ENCODE measurements around the gene CCDC83. TPM values are rescaled to one million over a fixed set of nuclear protein-coding genes. Genes with fewer than 3 reads are reported as not detected.
A peak's percentile ranks its signal among the peaks of the same experiment; 100 is the strongest.
"Not testable (repeated sequence)": the region's sequence is repeated elsewhere in the genome, so short reads cannot be mapped to it uniquely, and the experiment has no call there.

Gene CCDC83
- total RNA-seq, 1 donor from 2014 or later: not detected

DNA sequence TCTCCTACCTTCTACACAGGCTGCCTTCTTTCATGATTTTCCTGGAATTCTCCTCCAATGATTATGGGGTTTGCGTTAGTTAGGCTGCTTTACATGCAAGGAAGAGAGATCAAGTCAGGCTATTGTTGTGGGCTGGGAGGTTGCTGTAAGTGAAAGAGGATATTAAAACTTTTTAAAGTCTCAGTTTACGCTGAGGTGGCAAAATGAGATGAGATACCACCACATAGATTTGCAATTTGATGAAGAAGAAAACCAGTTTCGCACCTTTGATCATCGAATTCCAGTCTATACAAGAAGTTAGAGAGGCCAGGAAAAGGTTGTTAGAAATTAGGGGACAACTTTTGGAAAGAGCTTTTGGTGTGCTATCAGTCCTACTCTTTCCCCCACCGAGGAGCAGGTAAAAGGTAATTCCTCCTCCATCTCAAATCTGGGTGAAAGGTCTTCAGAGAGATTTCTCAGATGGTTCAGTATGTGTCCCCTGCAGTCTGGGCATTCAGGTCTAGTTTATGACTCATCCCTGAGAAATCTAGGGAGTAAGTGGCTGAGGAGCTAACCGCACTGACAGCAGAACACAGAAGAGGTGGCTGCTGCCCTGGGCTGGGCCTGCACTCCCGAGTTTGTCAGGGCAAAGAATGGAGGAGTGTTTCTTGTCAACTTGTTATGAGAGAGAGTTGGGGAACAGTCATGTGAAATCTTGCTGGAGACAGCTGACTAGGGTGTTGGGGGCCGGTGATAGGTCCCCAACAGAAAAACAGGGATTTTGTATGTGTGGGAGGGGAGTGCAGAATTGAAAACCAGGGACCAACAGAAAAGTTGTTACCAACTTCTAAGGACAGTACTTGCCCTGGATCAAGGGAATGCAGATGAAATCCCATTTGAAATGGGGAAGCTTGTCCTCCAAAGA, 34.7 kb downstream of the CCDC83 start:
- peak; percentile 2 for DNase-seq

DNA sequence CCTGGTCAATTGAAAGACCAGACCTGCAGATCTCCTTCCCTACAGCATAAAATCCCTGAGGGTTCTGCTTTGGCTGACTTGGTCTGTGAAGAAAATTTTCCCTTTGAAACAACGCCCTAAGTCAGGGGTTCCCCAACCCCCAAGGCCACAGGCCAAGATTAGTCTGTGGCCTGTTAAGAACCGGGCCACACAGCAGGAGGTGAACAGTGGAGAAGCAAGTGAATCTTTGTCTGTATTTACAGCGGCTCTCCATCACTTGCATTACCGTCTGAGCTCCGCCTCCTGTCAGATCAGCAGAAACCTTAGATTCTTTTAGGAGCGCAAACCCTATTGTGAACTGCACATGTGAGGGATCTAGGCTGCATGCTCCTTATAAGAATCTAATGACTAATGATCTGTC, 38.2 kb downstream of the CCDC83 start:
- no peak for DNase-seq

DNA sequence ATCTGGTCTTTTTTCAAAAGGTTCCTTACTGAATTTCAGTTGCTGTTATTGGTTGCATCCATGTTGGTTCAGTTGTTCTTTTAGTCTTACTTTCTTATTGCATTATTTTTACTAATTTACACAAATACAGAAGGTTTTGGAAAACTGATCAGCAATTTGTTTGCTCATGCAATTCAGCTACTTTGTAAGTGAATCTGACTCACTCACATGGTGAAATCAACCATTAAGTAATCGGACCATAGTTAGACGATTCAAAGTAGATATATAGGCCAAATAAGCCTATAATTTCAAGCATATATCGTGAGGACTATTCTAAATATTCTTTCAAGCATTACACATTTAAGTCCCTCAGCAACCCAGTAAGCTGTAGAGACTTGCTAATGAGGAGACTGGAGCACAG, 41.7 kb downstream of the CCDC83 start:
- DNase-seq: no peak

DNA sequence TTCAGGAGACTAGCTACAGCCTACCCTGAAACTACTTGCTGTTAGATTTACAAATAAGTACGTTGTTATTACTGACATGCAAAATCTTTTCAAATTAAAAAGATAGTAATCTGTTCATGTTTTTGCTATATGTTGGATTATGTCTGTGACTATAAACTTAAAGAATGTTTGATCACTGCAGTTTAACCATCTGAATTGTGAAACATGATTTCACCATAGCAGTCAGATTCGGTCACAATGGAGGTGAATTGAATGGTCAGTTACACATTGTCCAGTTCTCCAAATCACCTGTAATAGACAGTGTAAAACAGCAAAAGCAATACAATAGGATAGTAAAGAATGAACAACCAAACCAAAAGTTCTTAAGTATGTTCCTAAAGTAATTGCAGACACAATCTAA, 43.3 kb downstream of the CCDC83 start:
- DNase-seq: no peak

DNA sequence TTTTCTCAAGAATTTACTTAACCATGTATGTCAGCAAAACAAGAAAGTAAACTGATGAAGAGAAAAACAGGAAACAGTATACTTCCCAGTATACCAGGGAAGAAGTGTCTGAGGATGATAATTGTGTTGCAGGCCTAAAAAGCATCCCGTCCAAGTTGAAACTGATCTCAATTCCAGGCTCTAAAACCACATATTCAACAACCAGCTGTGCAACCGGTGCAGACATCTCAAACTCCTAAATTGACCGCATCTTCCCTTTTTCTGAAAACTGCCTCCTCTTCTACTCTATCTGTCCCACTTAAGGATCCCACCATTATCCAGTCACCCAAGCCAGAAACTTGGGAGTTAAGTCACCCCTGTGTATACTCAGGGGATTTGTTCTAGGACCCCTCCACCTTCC, 47.2 kb downstream of the CCDC83 start:
- DNase-seq: no peak

DNA sequence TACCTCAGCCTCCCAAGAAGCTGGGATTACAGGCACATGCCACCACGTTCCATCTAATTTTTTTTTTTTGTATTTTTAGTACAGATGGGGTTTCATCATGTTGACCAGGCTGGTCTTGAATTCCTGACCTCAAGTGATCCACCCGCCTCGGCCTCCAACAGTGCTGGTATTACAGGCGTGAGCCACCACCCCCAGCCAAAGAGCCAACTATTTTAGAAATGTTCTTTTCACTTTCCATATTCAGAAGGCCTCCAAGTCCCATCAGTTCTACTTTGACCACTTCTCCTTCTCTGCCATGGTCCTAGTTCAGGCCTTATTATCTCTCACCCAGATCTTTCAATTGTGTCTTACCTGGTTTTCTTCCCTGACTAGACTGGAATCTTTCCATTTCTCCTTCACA, 48.2 kb downstream of the CCDC83 start:
- DNase-seq: no peak

DNA sequence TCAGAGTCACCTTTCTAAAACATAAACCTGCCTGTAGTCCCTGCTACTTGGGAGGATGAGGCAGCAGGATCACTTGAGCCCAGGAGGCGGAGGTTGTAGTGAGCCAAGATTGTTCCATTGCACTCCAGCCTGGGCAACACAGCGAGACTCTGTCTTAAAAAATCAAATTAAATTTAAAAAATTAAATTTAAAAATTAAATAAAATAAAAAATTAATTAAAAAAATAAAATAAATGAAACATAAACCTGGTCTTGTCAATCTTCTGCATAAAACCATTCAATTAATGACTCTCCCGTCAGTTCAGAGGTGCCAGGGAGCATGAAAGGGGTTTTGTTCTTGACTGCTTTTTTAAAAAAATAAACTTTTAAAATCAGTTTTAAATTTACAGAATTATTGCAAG, 48.6 kb downstream of the CCDC83 start:
- DNase-seq: no peak

DNA sequence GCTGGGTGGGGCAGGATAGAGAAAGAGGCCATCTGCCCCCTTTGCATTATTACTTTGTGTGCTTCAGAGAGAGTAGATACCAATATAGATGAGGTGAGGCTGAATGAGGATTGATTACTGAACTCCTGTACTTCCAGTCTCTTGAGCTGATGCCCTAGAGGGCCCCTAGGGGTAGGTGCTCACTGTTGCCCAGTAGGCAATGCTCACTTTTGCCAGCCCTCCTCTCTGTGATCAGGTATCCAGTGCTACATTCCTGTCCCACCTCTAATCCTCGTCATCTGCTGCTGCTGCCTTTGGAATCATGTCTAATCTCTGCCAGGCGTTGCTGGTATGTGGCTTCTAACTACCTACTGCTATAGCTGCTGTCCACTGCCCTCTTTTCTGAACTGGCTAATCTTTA, 57.2 kb downstream of the CCDC83 start:
- no peak for DNase-seq

DNA sequence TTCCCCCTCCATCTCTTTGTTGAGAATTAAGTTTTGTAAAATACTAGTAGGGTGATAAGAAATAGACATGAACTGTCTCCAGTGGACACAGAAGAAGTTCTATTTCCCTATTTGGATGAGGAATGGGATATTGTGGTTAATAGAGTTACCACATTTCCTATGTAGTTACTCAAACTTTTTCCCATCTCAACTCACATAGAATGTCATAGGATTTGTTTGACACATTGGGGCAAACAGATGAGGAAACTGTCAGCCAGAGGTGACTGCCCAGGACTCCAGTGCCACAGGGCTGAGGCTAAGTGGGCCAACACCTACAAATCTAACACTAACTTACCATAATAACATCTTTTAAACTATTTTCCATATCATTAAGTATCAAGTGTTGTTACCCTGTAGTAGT, 58.3 kb downstream of the CCDC83 start:
- no peak for DNase-seq

DNA sequence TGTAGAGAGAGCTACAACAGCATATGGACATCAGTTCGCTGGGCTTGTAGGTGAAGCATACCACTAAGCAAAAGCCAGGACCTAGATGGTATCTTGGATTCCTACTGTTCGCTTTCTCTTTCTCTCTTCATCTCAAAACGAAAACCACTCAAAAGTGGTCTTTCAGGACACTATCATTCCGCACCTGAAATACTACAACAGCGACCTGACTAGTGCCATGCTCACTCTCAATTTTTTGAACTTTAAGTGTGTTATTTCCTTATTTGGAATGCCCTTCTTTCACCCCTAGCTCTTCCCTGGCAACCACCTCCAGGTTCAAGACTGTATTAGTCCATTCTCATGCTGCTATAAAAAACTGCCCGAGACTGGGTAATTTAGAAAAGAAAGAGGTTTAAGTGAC, 59.2 kb downstream of the CCDC83 start:
- no peak for DNase-seq

DNA sequence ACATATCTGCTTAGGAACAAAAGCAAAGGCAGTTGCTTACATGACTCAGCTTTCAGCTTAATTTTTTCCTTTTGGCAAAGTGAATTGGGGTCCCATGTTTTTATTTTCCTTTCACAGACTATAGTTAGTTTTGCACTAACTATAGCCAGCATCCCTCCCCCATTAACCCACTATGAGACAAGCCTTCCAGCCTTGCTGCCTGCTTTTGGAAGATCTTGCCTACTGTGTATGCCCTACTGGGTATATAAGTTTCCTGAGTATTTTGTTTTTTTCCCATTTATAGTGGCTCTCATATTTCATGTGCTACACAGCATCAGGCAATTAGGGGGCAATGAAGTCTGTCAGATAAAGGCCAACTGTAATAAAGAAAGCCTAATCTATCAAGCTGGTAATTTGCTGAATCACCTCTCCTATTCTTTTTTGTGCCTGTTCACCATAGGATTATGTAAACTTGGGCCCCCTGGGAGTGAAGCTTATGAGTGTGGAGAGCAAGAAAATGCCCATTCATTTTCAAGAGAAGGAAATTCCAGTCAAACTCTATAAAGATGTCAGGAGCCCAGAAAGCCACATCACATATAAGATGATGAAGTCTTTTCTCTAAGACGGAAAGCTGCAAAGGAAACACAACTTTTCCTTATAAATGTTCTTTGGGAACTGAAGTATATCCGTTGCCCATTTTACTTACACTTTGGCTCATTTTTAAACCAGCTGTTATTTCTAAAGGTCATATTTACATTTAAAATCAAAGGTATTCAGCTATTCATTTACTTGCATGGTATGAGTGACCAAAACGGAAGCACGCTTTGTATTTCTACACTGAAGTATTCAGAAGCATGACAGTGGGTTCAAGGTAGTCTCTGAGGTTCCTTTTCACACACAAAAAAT, 64.0 kb downstream of the CCDC83 start:
- DNase-seq: no peak

DNA sequence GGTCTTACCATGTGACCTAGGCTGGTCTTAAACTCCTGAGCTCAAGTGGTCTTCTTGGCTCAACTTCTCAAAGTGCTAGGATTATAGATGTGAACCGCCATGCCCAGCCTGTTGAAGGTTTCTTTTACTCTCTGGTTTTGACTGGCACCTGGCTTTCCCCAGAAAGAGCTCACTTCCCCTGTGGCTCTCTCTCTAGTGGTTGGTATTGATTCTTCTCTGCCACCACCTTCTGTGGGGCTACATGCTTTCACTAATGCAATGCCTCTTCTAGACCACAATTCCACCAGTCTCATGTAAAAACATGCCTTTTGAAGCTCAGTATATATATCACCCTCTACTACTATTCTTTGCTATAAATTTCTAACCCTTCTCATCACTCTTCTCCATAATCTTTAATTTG, 67.2 kb downstream of the CCDC83 start:
- DNase-seq: no peak

DNA sequence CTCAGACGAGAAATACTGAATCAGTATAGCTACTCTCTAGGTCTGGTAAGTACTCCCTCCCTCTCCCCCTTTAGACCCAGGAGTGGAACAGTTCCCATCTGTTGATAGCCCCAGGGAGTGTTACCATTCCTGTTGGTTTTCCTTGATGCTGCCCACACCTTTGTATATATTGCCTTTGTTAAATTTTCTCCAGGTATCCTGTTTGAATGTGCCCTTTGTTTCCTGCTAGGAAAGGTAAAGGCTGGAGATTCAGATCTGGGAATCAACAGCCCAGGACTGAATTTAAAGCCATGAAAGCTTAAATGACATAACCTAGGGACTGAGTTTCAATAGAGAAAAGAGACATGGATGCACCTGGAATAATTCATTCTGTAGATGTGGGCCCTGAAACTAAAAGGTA, 68.3 kb downstream of the CCDC83 start:
- DNase-seq: no peak

DNA sequence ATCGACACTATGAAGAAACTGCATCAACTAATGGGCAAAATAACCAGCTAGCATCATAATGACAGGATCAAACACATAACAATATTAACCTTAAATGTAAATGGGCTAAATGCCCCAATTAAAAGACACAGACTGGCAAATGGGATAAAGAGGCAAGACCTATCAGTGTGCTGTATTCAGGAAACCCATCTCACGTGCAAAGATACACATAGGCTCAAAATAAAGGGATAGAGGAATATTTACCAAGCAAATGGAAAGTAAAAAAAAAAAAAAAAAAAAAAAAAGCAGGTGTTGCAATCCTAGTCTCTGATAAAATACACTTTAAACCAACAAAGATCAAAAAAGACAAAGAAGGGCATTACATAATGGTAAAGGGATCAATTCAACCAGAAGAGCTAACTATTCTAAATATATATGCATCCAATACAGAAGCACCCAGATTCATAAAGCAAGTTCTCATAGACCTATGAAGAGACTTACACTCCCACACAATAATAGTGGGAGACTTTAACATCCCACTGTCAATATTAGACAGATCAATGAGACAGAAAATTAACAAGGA, 71.6 kb downstream of the CCDC83 start:
- not testable (repeated sequence) for DNase-seq

DNA sequence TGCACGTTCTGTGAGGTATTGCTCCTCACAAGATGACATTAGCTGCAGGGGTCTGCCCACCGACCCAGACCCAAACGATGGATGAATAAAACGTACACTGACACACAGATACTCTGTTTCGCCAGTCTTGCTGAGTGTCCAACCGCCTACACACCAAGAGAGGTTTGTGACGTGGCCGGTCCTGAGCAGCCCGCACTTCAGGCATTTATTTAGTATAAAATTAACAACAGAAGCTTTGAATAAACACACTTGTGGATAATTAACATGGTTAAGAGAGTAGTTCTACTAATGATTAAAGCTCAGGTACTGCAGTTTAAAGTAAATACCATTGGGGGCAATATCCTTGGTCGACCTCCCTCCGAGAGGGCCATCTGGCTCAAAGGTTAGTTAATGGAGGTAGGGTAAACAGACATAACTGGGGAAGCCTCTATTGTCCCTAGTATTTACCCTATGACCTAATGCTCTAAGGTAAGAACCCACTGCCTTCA, 75.7 kb downstream of the CCDC83 start:
- no peak for DNase-seq

DNA sequence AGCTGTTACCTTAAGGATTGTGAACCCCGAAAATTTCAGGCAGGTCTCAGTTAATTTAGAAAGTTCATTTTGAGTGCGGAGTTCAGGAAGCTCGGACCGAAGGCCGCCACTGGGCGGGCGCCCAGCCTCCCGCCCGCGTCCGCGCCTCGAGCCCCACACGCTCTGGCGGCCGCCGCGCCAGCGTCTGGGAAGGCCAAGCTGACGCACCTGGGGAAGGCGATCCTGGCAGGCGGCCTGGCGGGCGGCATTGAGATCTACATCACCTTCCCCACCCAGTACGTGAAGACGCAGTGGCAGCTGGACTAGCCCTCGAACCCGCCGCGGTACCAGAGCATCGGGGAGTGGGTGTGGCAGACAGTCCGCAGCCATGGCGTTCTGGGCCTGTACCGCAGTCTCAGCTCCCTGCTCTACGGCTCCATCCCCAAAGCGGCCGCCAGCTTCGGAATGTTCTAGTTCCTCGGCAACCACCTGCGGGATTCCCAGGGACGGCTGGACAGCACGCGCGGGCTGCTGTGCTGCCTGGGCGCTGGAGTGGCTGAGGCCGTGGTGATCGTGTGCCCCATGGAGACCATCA, 79.5 kb downstream of the CCDC83 start:
- DNase-seq: peak; percentile 33

DNA sequence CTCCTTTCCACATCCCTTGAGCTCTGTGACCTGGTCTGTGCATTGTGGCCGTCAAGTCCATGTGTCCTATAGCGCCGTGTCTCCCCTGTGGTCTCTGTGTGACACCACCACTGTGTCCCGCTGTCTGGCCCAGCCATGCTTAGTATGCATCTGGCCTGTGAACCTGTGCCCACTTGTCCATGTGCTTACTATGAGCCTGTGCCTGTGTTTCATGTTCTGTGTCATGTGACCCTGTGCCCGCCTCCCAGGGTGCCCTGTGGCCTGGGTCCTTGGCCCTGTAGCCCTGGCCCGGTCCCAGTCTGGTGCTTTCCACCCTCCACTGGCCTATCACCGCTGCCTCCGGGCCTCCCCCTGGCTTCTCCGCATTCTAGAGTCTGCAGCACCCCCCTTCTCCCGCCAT, 80.6 kb downstream of the CCDC83 start:
- no peak for DNase-seq

DNA sequence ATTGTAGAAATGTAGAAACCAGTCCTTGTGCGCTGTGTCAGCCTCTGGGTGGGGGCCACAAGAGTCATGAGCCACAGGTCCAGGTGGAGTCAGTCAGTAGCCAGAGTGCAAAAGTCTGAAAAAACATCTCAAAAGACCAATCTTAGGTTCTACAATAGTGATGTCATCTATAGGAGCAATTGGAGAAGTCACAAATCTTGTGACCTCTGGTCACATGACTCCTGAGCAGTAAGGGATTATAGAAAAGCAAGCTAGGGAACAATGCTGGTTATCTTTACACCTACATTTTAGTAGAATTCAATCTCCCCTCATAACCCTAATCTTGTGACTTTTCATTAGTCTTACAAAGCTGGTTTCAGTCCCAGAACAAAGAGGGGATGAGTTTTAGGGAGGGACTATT, 82.7 kb downstream of the CCDC83 start:
- DNase-seq: no peak

DNA sequence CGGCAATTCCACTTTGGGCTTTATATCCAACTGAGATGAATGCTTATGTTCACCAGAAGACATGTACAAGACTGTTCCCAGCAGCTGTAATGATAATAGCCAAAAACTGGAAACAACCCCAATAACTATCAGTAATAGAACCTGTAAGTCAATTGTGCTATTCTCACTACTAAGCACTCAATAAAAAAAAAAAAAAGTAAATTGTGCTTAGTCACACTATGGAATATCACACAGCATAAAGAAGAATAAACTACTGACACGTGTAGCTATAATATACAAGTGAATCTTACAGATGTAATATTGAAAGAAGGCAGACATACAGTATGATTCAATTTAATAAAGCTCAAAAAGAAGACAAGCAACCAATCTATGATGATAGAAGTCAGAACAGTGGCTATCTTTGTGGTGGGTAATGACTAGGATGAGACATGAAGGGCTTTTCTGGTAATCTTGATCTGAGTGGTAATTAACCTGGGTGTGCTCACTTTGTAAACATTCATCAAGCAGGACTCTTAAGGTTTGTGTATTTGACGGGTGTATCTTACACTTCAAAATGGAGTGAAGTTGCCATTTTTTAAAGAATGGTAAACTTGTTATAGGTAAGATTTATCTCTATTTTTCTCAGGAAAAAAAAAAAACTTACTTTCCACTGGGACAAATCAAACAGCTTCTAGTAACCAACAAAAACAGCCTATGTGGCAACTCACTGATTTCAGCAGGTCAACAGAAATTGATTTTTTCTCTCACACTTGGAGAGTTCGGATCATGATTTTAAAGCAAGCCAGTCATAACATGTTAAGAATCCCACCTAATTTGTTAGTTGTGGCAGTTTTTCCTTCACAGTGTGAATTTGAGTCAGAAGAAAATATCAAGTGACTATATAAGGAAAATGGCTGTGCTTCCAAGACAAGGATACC, 84.2 kb downstream of the CCDC83 start:
- DNase-seq: no peak

DNA sequence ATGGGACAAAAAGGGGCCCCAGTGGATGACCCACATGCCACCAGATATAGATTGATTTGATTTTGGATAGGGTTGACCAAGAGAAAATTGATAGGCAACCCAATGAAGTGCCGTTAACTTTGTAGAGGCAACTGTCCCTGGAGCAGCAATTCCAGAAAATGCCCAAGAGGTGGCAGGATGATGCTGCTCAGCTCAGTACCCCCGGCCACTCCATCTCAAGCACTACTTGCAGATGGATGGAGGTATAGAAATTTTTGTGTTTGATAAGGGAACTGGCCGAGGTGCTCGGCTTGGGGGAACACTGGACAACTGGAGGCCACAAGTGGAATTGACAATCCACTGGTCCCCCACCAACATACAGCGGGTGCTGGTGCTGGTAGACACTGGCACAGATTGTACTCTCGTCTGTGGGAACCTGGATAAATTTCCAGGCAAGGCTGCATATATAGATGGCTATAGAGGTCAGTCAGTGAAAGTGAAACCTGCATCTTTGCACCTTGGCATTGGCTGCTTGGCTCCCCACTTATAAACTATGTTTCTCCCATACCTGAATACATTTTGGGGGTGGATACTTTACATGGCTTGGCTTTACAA, 86.3 kb downstream of the CCDC83 start:
- DNase-seq: peak; percentile 89

DNA sequence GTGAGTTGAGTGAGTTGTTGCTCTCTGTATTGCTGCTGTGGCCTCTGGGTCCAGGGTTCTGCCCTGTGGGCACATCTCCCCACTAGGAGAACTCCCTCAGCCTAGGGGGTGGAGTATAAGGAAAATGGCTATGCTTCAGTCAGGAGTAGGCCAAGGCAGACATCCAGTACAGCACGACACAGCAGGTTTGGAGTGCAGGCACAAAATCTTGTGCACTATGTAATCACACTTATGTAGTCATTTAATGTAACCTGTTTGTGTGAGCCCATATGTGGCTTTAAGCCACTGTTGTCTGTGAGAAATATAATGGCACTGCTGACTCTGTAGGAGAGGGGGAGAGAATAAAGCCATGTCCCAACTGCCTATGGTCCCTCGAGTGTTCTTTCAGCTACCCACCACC, 90.1 kb downstream of the CCDC83 start:
- no peak for DNase-seq

Measured in dermis blood vessel endothelial cell (primary cell).